GM18951 (cell line): ENCODE data around the gene SSX1.
"Not testable (repeated sequence)": the region's sequence is repeated elsewhere in the genome, so short reads cannot be mapped to it uniquely, and the experiment has no call there.

ENCODE experiments used
- POLR2A ChIP-seq: IDR thresholded peaks from 4 replicates; pipeline ENCODE4 v1.6.1; 2011; ENCODE audit warnings: mild to moderate bottlenecking; ENCODE audit not compliant: insufficient read length, insufficient read depth; ENCODE audit errors: extremely low read depth
- in situ Hi-C: fragments of 300-500 bp; cut with MboI; formaldehyde crosslinking; loops from one replicate; pipeline ENCODE4 v1.12.0; 2022; ENCODE audit warnings: low sequenced_read_pairs, mixed read lengths, inconsistent platforms; ENCODE audit not compliant: unreplicated experiment

Gene SSX1

GRCh38 chrX:48255062-48255796 lies at the start of gene SSX1:
TSS of gene SSX1 (plus strand) at chrX:48255392. CDS start at chrX:48257242, 1,850 bp downstream.
- in situ Hi-C loops = not testable (repeated sequence)

DNA sequence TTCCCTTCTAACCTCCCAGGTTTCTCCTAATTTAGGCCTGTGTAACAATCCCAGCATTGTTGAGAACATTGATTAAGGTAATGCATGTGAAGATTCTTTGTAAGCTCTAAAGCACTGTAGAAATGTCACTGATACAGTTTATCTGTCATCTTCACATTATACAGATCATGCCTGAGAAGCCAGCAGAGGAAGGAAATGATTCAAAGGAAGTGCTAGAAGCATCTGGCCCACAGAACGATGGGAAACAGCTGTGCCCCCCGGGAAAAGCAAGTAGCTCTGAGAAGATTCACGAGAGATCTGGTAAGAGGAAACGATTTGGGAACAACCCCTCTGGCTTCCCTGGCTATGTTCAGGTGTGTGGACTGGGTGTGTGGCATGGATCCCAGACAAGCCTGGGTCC lies 40.9 kb upstream of the SSX1 start:
- in situ Hi-C loops = not testable (repeated sequence)

GRCh38 chrX:48224196-48224595 lies 31.0 kb upstream of the SSX1 start:
- in situ Hi-C loops = not testable (repeated sequence)

DNA sequence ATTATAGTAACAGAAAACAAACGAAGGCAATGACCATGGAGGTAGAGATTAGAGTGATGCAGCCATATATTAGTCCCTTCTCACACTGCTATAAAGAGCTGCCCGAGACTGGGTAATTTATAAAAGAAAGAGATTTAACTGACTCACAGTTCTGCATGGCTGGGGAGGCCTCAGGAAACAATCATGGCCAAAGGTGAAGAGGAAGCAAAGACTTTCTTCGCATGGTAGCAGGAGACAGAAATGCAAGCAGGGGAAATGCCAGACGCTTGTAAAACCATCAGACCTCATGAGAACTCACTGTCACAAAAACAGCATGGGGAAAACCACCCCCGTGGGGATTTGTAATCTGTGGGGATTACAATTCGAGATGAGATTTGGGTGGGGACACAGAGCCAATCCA lies 2.2 kb upstream of the SSX1 start:
- in situ Hi-C loops = not testable (repeated sequence)

GRCh38 chrX:48274365-48274764 lies 19.2 kb downstream of the SSX1 start:
- in situ Hi-C loops = not testable (repeated sequence)

GRCh38 chrX:48278958-48279357 lies 23.8 kb downstream of the SSX1 start:
- in situ Hi-C loops = no loop called here
- TF ChIP-seq POLR2A = no peak

- in situ Hi-C loops = not testable (repeated sequence)
Measured at GRCh38 chrX:48280729-48281128, 25.5 kb downstream of the SSX1 start.

DNA sequence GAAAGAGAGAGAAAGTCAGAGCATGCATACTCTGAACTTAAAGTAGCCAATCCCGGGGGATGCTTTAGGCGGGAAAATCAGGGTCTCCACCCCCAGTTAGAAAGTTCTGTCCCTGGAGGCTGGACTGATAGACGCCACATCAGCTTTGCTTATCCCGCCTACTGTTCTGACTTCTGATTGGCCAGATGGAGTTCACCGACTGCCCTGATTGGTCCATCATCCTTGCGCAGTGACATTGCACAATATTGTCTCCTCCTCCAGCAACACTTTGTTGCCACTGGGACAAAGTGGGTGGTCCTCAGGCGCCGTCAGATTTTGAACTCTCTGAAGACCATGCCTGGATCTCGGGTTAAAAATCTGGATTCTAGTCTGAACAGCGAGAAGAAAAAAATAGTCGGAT lies 51.0 kb downstream of the SSX1 start:
- in situ Hi-C loops = no loop called here
- TF ChIP-seq POLR2A = no peak

GRCh38 chrX:48313996-48314395 lies 58.8 kb downstream of the SSX1 start:
- in situ Hi-C loops = not testable (repeated sequence)
